GM18507 (cell line): ENCODE results near the gene SRSF4.
"Not testable (repeated sequence)": the region's sequence is repeated elsewhere in the genome, so short reads cannot be mapped to it uniquely, and the experiment has no call there.

Experiments
- DNase-seq: peaks from one replicate; pipeline ENCODE4 v3.0.0; 2011; ENCODE audit warnings: low read depth; ENCODE audit not compliant: insufficient read length; ENCODE audit errors: extremely low spot score
- FAIRE-seq: peaks from 2 replicates; lab custom pipeline; 2011; peaks lifted over from hg19 to GRCh38; lab: Jason Lieb, UNC

The SRSF4 gene

DNA sequence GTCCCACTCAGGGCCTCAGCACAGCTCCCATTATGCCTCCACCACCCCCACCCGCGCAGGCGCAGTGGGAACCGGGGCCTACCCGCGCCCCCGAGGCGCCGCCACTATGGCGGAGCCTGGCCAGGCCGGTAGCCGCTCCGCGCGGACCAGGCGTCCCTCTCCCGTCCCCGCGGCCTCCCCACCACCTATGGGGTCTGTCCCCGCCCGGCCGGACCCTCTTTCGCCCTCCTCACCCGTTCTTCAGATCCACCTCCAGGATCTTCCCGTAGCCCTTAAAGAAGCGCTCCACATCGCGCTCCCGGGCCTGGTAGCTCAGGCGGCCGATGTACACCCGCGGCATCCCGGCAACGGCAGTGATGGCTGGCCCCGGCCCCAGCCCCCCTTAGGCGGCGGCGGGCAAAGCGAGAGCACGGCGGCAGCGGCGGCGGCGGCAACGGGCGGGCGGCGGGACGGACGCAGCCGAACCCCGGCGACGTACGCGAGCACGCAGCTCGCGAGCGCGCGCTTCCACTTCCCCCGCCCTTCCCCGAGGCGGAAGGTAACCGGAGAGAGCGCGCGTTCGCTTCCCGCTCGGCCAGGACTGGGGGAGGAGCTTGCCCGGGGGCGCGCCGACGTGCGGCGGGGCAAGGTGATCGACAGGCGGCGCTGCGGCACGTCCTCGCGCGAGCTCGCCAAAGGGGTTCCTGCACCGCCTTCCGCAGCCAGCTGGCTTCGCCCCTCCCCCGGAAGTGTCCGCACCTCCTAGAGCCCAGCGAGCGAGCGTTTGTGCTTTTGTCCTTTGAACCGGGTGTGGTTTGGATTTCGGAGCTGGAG lies at the start of gene SRSF4:
TSS of gene SRSF4 (minus strand) at position 488 of the 813 bp plus-strand sequence. CDS start at position 340, 148 bp downstream.
- DNase-seq (peak; percentile 96), FAIRE-seq (peak; percentile 98)

DNA sequence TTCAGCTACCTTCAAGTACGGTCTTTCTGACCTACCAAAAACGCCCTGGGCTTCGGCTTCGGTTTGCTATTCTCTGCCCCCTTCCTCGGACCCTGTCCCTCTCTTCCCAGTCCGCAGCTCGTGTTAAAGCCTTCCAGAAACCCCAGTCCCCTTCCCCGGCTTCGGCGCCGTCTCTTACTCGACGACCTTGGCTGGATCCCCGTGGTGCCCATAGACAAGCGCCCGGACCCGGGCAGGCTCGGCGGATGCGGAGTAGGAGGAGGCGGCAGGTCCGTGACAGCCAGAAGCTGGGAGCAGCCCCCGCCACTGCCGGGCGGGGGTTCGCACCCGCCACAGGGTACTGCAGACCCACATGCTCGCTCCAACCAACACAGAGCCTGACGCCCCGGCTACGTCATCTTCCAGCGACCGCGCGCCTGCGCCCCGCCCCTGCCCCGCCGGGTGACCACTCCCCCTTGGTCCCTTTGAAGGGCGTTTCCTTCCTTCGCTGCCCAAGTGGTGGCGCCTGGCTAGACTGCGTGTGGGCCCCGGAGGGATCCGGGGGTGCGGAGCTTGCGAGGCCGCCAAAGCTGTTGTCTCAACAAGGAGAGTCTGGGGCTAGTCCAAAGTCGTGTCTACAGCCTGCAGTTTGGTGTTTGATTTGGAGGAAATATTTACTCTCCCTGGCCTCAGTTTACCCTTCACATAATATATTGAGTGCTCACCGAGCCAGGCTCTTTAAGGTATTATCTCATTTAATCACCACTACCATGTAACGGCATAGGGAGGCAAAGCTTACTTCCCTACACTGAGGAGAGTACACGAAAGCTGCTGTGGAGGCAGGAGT lies 49.1 kb upstream of the SRSF4 start, which contains the start of gene MECR:
TSS of gene MECR (minus strand) at position 382 of the 826 bp plus-strand sequence. CDS start at position 354, 28 bp downstream.
- FAIRE-seq, result peak; percentile 97
- DNase-seq, result peak; percentile 94

DNA sequence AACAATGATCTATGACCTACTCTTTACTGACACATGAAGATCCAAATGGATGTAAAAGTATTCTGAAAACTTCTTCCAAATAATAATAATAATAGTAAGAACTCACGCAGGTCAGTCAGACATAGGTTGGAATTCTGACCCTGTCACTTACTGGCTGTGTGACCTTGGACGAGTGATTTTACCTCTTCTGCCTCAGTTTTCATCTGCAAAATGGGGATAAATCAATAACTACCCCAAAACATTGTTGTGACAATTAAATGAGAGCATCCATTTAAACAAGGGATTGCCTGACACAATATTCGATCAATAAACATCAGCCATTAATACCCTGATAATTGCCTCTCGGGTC lies 48.5 kb upstream of the SRSF4 start:
- no peak for DNase-seq

DNA sequence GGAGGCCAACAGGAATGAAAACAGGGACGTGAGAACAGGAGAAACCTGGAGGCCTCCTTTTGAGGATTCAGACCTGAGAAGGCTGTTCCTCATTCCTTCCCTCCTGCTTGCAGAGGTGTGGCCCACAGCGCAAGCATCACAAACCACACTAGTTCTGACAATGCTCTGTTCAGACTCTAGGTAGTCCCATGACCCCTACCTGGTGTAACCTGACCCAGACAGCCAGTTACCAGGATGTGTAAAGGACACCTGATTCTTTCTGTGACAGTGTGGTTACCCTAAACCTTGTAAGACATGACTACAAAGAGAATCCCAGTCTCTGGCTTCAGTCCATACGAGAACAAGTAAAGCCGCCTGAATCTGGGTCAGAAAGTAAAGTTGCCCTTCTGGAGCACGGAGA lies 45.8 kb upstream of the SRSF4 start:
- FAIRE-seq (no peak), DNase-seq (no peak)

More for the DNA sequence above, 48.5 kb upstream of the SRSF4 start:
- FAIRE-seq, result no peak

DNA sequence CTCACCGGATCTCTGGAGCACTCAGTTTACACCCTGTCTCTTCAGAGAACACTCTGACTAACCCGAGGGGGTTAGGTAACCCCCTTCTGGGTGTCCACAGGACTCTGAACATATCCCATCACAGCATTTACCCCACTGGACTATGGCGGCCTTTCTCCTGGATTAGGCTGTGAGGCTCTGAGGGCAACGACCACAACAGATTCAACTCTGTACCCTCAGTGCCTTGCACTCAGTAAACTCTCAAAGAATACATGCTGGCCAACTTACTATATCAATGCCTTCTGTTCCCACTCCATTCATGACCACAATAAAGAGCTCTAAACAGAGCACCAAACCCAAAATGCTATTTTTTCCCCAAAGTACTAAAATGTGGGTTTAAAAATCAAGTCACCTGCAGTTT lies 43.7 kb upstream of the SRSF4 start:
- FAIRE-seq, result no peak
- no peak for DNase-seq

DNA sequence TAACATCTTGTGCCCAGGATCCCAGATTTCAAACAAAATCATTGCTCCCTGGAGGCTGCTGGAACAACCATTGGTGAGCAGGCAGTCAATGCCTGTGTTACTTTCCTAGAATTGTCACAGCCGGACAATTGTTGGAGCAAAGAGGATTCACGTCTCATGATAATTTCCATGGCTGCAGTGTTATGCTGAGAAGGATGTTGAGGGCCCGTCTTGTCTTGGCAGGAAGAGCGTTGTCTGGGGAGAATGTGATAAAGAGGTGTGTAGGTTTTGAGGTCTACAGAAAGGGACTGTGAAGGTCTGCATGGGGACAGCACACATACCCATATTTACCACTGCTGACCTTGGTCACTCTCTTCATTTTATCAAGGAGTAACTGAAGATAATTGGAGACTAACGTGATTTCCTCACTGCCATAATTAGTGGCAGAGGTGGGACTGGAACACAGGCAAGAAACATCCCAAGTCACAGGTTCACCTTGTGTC lies 42.7 kb upstream of the SRSF4 start:
- FAIRE-seq, result no peak
- DNase-seq, result no peak

DNA sequence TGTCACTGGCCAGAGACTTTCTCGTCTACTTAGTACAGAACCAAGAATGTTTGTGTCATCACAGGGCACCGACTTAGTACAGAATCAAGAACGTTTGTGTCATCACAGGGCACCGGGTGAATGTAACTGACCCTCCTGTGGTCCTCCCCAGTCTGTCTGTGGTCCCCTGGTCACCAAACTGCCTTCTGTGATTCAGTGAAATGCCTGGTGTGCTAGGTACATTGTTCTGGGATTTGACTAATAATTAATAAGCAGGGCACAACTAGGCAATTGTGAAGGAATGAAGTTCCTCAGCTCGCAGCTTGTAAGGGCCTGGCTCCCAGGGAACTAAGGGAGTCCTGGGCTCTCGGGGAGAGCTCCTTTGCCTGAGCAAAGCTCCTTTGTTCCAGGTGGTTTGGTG lies 41.8 kb upstream of the SRSF4 start:
- DNase-seq, result no peak
- no peak for FAIRE-seq

DNA sequence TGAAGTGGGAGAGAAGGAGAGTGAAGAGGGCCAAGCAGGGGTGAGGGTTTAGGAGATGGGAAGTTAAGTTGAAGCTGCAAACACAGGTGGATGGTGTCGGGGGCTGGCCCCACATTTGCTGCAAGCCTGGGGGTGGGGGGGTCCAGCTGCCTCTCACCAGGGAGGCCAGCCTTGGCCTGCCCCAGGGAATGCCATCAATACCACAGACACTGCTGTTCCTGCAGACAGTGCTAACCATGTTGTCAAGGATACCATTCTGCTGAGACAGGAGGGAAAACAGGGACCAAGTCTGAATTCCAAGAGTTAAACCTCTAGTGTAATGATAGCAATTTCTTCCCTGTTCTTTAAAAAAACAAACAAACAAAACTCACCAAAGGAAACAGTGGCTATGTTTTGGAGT lies 41.0 kb upstream of the SRSF4 start:
- FAIRE-seq (no peak), DNase-seq (no peak)

DNA sequence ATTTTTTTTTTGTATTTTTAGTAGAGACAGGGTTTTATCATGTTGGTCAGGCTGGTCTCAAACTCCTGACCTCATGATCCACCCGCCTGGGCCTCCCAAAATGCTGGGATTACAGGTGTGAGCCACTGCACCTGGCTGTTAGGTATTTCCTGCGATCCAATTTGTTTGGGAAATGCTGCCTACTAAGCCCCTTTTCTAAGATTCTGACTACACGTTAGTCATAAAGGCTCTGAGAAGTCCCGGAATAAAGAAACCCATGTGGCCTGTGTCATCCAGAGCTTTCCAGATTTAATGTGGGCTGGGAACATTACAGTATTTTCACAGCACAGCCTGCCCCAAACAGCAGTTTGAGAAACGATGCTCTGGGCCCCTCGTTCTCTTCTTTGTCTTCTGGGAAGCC lies 40.6 kb upstream of the SRSF4 start:
- DNase-seq, FAIRE-seq: not testable (repeated sequence)

DNA sequence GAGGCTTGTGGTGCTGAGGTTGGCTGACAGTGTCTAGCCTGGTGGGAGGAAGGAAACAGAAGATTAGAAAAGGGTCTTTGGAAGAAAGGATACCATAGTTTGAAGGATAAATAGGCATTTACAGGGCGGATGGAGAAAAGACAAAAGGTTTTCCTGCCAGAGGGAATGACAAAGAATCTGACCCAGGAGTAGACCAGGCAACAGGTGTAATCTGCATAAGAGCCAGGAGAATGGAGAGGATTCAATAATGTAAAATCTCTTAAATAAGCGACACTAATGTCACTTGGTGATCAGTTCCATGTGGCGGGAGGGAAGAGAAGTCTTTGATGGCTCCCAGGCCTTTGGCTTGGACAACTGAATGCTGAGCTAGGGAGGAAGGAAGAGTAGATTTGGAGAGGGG lies 39.6 kb upstream of the SRSF4 start:
- no peak for DNase-seq
- FAIRE-seq, result no peak

DNA sequence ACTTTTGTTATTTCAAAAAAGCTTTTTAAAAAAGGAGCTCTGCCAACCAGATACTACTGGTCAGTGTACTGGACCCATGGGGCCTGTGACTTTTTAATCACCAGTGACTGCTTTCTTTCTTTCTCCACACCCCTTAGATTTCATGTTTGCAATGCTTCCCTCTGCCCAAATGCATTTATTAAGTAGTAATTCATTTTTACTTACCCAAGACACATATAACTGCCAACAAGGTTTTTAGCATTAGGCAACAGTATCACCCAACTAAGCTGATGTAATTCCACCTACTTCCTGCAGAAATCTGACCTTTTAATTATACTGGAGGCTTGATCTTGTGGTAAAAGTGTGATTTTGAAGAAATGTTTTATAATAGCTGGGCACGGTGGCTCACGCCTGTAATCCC lies 36.5 kb upstream of the SRSF4 start:
- FAIRE-seq (no peak), DNase-seq (no peak)

DNA sequence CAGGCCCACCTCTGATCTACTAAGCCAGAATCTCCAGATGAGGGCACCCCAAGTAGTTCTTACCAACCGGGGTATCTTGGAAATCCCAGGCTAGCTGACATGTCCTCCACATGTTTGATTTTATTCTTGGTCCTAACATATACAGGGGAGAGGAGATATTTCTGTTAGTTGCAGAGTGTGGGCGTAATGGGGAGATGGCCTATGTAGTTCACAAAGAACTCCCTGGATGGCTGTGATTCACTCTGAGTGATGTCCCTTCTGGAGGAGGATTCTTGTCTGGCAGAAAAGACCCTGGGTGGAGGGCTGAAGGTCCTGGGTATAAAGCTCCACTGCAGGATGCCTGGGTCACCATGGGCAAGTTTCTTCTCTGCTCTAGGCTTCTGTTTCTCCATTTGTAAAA lies 35.9 kb upstream of the SRSF4 start:
- no peak for FAIRE-seq
- DNase-seq, result no peak

DNA sequence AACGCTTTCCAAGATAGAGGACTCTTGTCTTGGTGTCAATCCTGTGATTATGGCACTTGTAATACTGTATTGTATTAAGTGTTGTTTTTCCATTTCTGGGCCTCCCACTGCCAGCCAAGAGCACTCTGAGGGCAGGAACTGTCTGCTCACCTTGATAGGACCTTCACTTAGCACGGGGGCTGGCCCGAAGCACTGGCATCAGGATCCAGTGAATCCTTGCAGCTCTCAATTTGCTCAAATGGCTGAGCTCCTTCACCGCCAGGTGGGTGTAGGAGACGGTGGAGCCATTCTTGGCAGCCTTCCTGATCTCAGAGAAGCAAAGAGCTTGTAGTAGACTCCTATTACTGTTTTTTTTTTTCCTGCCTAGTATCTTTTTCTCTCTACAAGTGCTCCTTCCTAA lies 31.4 kb upstream of the SRSF4 start:
- FAIRE-seq, result no peak
- DNase-seq, result no peak

DNA sequence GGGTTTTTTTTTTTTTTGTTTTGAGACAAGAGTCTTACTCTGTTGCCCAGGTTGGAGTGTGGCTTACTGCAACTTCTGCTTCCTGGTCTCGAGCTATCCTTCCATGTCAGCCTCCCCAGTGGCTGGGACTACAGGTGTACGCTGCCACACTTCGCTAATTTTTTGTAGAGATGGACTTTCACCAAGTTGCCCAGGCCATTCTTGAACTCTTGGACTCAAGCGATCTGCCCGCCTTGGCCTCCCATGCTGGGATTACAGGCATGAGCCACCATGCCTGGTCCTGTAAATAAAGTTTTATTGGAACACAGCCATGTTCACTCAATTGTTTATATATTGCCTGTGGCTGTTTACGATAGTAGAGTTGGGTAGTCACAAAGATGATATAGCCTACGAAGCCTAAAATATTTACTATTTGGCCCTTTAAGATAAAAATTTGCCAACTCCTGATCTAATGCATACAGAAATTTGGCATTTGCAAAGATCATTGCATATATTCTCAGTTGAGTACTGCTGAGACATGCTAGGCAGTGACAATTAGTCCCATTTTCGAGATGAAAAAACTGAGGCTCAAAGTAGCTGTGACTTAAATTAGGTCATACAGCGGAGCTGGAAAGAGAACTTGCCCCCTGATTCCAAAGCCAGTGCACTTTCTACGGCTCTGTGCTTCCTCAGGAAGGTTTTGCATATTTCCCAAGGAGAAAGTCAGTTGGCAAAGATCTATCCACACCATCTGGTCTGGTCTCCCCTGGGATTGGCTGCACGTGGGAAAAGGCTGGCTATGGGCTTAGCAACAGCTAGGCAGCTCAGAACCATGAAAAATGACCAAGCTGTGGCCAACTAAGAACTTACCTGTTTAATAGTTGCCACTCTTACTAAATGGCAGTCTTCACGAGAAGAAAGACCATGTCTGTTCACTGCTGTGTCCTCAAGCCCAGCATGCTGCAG lies 29.7 kb upstream of the SRSF4 start:
- DNase-seq (no peak), FAIRE-seq (peak; percentile 62)

DNA sequence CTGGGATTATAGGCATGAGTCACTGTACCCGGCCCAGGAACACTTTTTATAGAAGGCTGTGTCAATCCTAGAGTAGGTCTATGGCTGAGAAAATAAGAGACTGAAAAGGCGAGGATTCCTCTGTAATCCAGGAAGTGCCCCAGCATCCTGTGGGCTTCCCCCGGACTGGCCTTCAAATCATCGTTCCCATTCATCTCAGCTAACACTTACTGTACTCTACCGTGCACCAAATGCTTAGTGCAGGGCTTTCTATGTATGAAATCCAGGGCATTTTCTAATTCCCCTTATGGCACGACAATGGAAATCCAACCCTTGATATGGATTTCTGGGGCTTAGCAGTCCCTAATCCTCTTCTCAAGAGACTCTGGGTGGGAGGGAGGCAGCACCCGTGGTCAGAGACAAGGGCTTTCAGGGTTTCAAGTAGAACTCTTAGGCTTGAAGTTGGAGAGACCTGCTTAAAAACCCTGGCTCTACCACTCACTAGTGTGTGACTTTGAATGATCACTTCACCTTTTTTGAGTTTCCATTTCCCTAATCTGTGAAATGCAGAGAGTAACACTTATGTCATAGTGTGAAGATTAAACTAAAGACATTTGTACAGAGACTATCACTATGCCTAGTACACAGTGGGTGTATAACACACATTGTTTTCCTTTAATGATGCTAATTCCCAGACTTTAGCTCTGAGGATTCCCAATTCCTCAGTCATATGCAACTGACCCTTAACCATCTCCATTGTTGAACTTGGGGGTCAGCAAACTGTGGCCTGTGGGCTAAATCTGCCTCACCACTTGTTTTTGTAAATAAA lies 28.8 kb upstream of the SRSF4 start:
- DNase-seq (no peak), FAIRE-seq (peak; percentile 86)

DNA sequence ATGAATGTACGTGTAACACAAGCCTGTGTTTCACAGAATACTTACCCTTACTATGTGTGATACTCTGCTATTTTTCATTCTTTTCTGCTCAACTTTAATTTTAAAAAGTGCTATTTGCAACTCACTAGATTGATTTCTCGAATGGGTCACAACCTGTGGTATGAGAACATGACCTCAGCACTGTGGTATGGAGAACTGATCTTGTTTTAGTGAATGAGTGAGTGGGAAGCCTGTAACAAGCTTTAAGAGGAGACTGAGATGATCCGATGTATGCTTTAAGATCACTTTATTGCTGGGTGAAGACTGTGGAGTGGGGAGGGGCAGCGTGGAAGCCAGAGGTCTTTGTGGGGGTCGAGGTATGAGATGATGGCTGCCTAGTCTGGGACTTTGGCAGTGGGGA lies 27.5 kb upstream of the SRSF4 start:
- DNase-seq (no peak), FAIRE-seq (no peak)

DNA sequence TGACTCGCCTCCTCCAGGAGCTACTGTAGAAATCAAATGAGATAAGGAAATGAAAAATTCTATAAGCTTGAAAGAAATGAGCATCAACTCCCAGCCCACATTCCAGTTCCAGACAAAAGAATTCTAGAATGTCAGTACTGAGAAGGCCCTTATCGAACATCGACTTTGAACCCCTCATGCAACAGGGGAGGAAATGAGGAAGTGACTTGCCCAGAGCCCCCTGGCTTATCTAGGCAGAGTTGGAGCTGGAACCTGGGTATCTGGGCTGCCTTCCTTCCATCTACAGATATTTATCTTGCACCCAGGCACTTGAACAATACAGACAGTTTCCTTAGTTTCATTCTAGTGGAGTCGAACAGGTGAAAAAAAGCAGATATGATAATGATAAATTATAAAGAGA lies 26.7 kb upstream of the SRSF4 start:
- DNase-seq (no peak), FAIRE-seq (no peak)

DNA sequence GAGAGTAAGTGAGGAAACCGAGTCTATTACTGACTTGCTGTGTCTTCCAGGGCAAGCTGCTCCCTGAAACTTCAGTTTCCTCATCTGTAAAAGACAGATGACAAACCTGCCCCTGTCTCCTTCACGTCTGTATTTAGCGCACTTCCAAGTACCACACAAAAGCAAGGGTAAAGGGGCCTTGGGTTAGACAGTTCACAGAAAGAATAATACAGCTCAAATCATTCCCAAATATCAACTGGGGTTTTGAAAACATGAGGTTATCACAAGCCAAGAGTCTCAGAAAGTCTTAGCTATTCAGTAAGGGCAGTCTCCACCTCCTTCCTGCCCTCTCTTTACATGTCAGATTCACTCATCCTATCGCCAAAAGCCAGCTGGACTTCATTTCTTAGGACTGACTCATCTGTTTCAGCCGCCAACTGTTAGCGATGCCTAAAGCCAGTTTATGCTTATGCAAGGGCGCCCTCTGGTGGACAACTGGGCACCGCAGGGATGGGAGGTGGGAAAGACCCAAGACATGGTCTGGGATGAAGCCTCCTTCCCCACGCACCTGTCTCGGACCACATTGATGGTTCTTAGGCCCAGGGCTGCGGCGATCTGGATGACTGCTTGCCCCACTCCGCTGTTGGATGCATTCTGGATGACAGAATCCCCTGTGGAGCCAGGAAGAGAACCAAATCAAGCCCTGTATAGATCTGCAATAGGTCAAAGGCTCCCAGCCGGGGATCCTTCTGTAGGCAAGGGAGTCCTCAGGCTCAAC lies 21.1 kb upstream of the SRSF4 start:
- peak; percentile 96 for FAIRE-seq
- DNase-seq, result peak; percentile 64
